OCI-LY7 (cell line): ENCODE data around the gene SH2D3A. TPM values are rescaled to one million over a fixed set of nuclear protein-coding genes. Genes with fewer than 3 reads are reported as not detected.

Experiments
- BruUV-seq: library from RNA; stranded (reverse); fragments of 400-500 nt; replicated peaks from 2 replicates; lab custom pipeline; 2021; lab: Mats Ljungman, UMichigan
- CTCF ChIA-PET: fragments of 300-600 bp; sonication (Branson Sonifier 250); formaldehyde crosslinking; loops from one replicate; lab custom pipeline; 2022; ENCODE audit warnings: antibody characterized with exemption; ENCODE audit not compliant: unreplicated experiment; lab: Charles Lee
- POLR2A ChIA-PET: fragments of 300-600 bp; sonication (Branson Sonifier 250); formaldehyde crosslinking; loops from one replicate; lab custom pipeline; 2022; ENCODE audit warnings: antibody characterized with exemption; lab: Charles Lee
- DNase-seq: peaks from one replicate; pipeline ENCODE4 v3.0.0-alpha.2; 2015; ENCODE audit warnings: low spot score
- H2AFZ ChIP-seq: fragments of 200-600 bp; sonication (generic), shearing (Covaris generic); 2 replicates; pipeline ENCODE4 v1.6.1; 2014; ENCODE audit warnings: mild to moderate bottlenecking, antibody characterized with exemption, low read length, moderate library complexity
- H3K27ac ChIP-seq: fragments of 200-600 bp; sonication (generic); 2 replicates; pipeline ENCODE4 v1.5.1; 2014; ENCODE audit warnings: mixed run types, low read depth, mild to moderate bottlenecking, moderate library complexity, low read length, inconsistent platforms; ENCODE audit not compliant: poor library complexity, severe bottlenecking
- H3K36me3 ChIP-seq: fragments of 200-600 bp; sonication (generic); 2 replicates; pipeline ENCODE4 v1.6.1; 2014; ENCODE audit warnings: mild to moderate bottlenecking, antibody characterized with exemption, low read length, moderate library complexity, mixed read lengths; ENCODE audit not compliant: insufficient read depth
- H3K4me1 ChIP-seq: fragments of 200-600 bp; sonication (generic); 2 replicates; pipeline ENCODE4 v1.5.1; 2014; ENCODE audit warnings: mild to moderate bottlenecking, low read length; ENCODE audit not compliant: insufficient read depth, poor library complexity, severe bottlenecking
- H3K4me2 ChIP-seq: fragments of 200-600 bp; sonication (generic); 2 replicates; pipeline ENCODE4 v1.6.1; 2014; ENCODE audit warnings: mild to moderate bottlenecking, low read length
- H3K4me3 ChIP-seq: fragments of 200-600 bp; sonication (generic); 2 replicates; pipeline ENCODE4 v1.5.1; 2014; ENCODE audit warnings: mild to moderate bottlenecking, low read depth, low read length; ENCODE audit not compliant: poor library complexity, severe bottlenecking
- H3K79me2 ChIP-seq: fragments of 200-600 bp; sonication (generic); 2 replicates; pipeline ENCODE4 v1.6.1; 2016; ENCODE audit warnings: low read depth, mild to moderate bottlenecking, low read length, moderate library complexity, mixed read lengths; ENCODE audit not compliant: insufficient read depth
- H3K9me2 ChIP-seq: fragments of 200-600 bp; sonication (generic); 2 replicates; pipeline ENCODE4 v1.6.1; 2016; ENCODE audit warnings: mild to moderate bottlenecking, low read length, mixed read lengths; ENCODE audit not compliant: insufficient read depth
- H3K9me3 ChIP-seq: fragments of 200-600 bp; sonication (generic); 2 replicates; pipeline ENCODE4 v1.6.1; 2014; ENCODE audit warnings: mild to moderate bottlenecking, mixed run types, low read length, mixed read lengths
- H4K20me1 ChIP-seq: fragments of 200-600 bp; sonication (generic); 2 replicates; pipeline ENCODE4 v1.6.1; 2014; ENCODE audit warnings: mild to moderate bottlenecking, antibody characterized with exemption, low read length, moderate library complexity, mixed read lengths; ENCODE audit not compliant: insufficient read depth
- CTCF ChIP-seq: fragments of 200-600 bp; sonication (generic); conservative IDR thresholded peaks from 2 replicates; pipeline ENCODE4 v1.5.1; 2014; ENCODE audit warnings: mild to moderate bottlenecking, antibody characterized with exemption, low read length, moderate library complexity, mixed read lengths
- EZH2phosphoT487 ChIP-seq: fragments of 200-600 bp; sonication (generic); IDR thresholded peaks from 2 replicates; pipeline ENCODE4 v1.6.1; 2018; ENCODE audit warnings: low read depth, borderline replicate concordance, mild to moderate bottlenecking, mixed run types, antibody characterized with exemption, low read length, moderate library complexity, mixed read lengths
- intact Hi-C: fragments of 100-400 bp; cut with micrococcal nuclease; formaldehyde crosslinking; loops from one replicate; pipeline ENCODE4 v1.10.0; 2022; ENCODE audit not compliant: unreplicated experiment
- total RNA-seq, 2 experiments: library from RNA; depleted of rRNA in 1 of 2; stranded (reverse); fragments of >200 nt in 1 of 2; shearing (Covaris generic) in 1 of 2; gene quantifications; 2 replicates each; pipeline ENCODE4 v1.2.3, GENCODE V29; 2014 to 2022

The SH2D3A gene
- total RNA-seq, 2 experiments from 2014 or later = 7.8 to 13.3 TPM

GRCh38 chr19:6788896-6789295 is 21.7 kb upstream of the SH2D3A start:
- CTCF ChIA-PET = no interaction called here
- H3K79me2 ChIP-seq = peaks cover 79% of the 10 kb centered on the region

DNA sequence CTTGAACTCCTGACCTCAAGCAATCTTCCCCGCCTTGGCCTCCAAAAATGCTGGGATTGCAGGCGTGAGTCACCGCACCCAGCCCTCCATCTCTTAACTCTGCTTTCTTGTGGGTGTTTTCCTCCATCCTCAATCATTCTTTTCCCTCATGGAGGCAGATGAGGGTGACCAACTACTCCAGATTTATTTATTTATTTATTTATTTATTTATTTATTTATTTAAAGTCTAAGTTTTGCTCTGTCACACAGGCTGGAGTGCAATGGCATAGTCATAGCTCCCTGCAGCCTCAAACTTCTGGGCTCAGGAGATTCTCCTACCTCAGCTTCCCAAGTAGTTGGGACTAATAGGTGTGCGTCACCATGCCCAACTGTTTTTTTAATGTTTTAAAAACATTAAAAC is 20.2 kb upstream of the SH2D3A start:
- H3K4me2 ChIP-seq = no peak overlapping the region
- H2AFZ ChIP-seq = no peak overlapping the region
- intact Hi-C loops = no loop called here
- POLR2A ChIA-PET = no interaction called here
- peaks cover 82% of the 10 kb centered on the region for H3K79me2 ChIP-seq
- CTCF ChIA-PET = no interaction called here
- H3K9me2 ChIP-seq = no peaks in the 10 kb centered on the region
- no peaks in the 10 kb centered on the region for H3K9me3 ChIP-seq
- peaks cover 79% of the 10 kb centered on the region for H3K36me3 ChIP-seq
- H3K4me1 ChIP-seq = peaks cover 6% of the 10 kb centered on the region
- no peak overlapping the region for H3K4me3 ChIP-seq
- TF ChIP-seq EZH2phosphoT487 = no peak
- TF ChIP-seq CTCF = no peak
- no peak overlapping the region for H3K27ac ChIP-seq
- no peak for DNase-seq
- H4K20me1 ChIP-seq = no peaks in the 10 kb centered on the region
- no TSS peak for BruUV-seq

More at GRCh38 chr19:6788896-6789295, 21.7 kb upstream of the SH2D3A start:
- Histone ChIP-seq H3K9me2 (no peaks in the 10 kb centered on the region), H3K9me3 (no peaks in the 10 kb centered on the region), H3K4me1 (peaks cover 6% of the 10 kb centered on the region), H4K20me1 (no peaks in the 10 kb centered on the region), H3K4me3 (no peak overlapping the region), H2AFZ (no peak overlapping the region), H3K27ac (no peak overlapping the region), H3K4me2 (no peak overlapping the region), H3K36me3 (peaks cover 85% of the 10 kb centered on the region)
- DNase-seq = no peak
- no TSS peak for BruUV-seq
- TF ChIP-seq EZH2phosphoT487 = no peak
- no peak for TF ChIP-seq CTCF
- intact Hi-C loops = no loop called here
- POLR2A ChIA-PET = interaction anchor here (0.7 kb wide), 1 partner anchor 45 kb away, joined by 3 read pairs; no protein-coding TSS in a partner anchor

GRCh38 chr19:6779206-6779605 is 12.0 kb upstream of the SH2D3A start:
- ChIA-PET POLR2A (interaction anchor here (0.6 kb wide), 1 partner anchor 1196 kb away, joined by 3 read pairs; no protein-coding TSS in a partner anchor), CTCF (no interaction called here)
- Histone ChIP-seq H3K9me2 (no peaks in the 10 kb centered on the region), H3K4me1 (peaks cover 47% of the 10 kb centered on the region), H2AFZ (no peak overlapping the region), H3K79me2 (peaks cover 97% of the 10 kb centered on the region), H3K27ac (no peak overlapping the region), H3K9me3 (no peaks in the 10 kb centered on the region), H3K36me3 (peaks cover 82% of the 10 kb centered on the region), H3K4me2 (peak overlapping the region; percentile 10; the same call in 1 of the 2 replicates), H4K20me1 (0 out of 2 replicates have a peak, but pooled peaks cover 7% of the 10 kb centered on the region), H3K4me3 (no peak overlapping the region)
- no TSS peak for BruUV-seq
- no peak for DNase-seq
- intact Hi-C loops = no loop called here
- no peak for TF ChIP-seq CTCF
- no peak for TF ChIP-seq EZH2phosphoT487
